HepG2 (cell line): ENCODE results near the gene BCL2L2. TPM values are rescaled to one million over a fixed set of nuclear protein-coding genes. Genes with fewer than 3 reads are reported as not detected.

ENCODE experiments used
- KLF11 ChIP-seq: IDR thresholded peaks from 2 replicates; pipeline ENCODE4 v1.6.1; 2016; ENCODE audit warnings: missing compliant biosample characterization
- MED1 ChIP-seq: sonication (generic); formaldehyde crosslinking; IDR thresholded peaks from 2 replicates; pipeline ENCODE4 v1.4.0; 2020; ENCODE audit warnings: missing genetic modification reagents
- NCOA2 ChIP-seq: sonication (generic); formaldehyde crosslinking; IDR thresholded peaks from 2 replicates; pipeline ENCODE4 v1.8.0; 2022; ENCODE audit warnings: inconsistent platforms
- RXRA ChIP-seq: sonication (generic); formaldehyde crosslinking; IDR thresholded peaks from 2 replicates; pipeline ENCODE4 v1.5.1; 2020; ENCODE audit warnings: missing genetic modification reagents
- SAP130 ChIP-seq: IDR thresholded peaks from 2 replicates; pipeline ENCODE4 v1.6.1; 2016; ENCODE audit warnings: low read depth
- SYNCRIP ChIP-seq: fragments of 200-400 bp; formaldehyde crosslinking; IDR thresholded peaks from 2 replicates; pipeline ENCODE4 v1.6.1; 2018; ENCODE audit warnings: mild to moderate bottlenecking, low read depth, low read length; ENCODE audit not compliant: insufficient read depth
- ZBTB21 ChIP-seq: sonication (generic); formaldehyde crosslinking; IDR thresholded peaks from 2 replicates; pipeline ENCODE4 v1.4.0; 2020; ENCODE audit warnings: missing genetic modification reagents
- ZFP82 ChIP-seq: sonication (generic); formaldehyde crosslinking; IDR thresholded peaks from 2 replicates; pipeline ENCODE4 v1.5.1; 2020; ENCODE audit warnings: mild to moderate bottlenecking, missing genetic modification reagents, borderline replicate concordance
- ZHX2 ChIP-seq, 2 experiments: sonication (generic) in 1 of 2; formaldehyde crosslinking in 1 of 2; IDR thresholded peaks; 2 replicates each; pipeline versions ENCODE4 v1.6.1 to v1.9.0; 2014 to 2022; ENCODE audit warnings: antibody characterized with exemption in 1 of 2, borderline replicate concordance in 1 of 2, inconsistent platforms in 1 of 2, low read depth in 1 of 2, missing genetic modification reagents in 1 of 2
- ZMYM3 ChIP-seq: sonication (generic); formaldehyde crosslinking; IDR thresholded peaks from 2 replicates; pipeline ENCODE4 v1.5.1; 2020; ENCODE audit warnings: mild to moderate bottlenecking, missing genetic modification reagents
- ZNF296 ChIP-seq: sonication (generic); formaldehyde crosslinking; conservative IDR thresholded peaks from 2 replicates; pipeline ENCODE4 v1.5.0; 2020; ENCODE audit warnings: mild to moderate bottlenecking, missing genetic modification reagents
- ZNF616 ChIP-seq: sonication (generic); formaldehyde crosslinking; IDR thresholded peaks from 2 replicates; pipeline ENCODE4 v1.5.0; 2020; ENCODE audit warnings: low read depth, mild to moderate bottlenecking, missing genetic modification reagents
- polyA plus RNA-seq, 8 experiments: library from polyadenylated mRNA; depleted of rRNA in 3 of 8; stranded (reverse) in 7 of 8; unstranded in 1 of 8; fragments of >200 nt; fragmentation: Illumina TruSeq in 4 of 8; extraction: Trizol in 4 of 8; gene quantifications; 2 replicates each; pipeline versions ENCODE4 v1.2.1 to v1.2.3, GENCODE V29; 2011 to 2016; ENCODE audit warnings: low read depth in 4 of 8, missing spikeins in 1 of 8, mixed read lengths in 1 of 8; ENCODE audit not compliant: insufficient read depth in 1 of 8
- total RNA-seq, 5 experiments: library from RNA; depleted of rRNA; stranded (reverse); fragments of >200 nt; fragmentation: Illumina TruSeq; extraction: Trizol; gene quantifications; 2 replicates each; pipeline ENCODE4 v1.2.3, GENCODE V29; 2016; ENCODE audit warnings: low read depth in 1 of 5
- TF ChIP-seq, protein P1 (sequence below): sonication (generic); formaldehyde crosslinking; IDR thresholded peaks from 2 replicates; pipeline ENCODE4 v1.5.1; 2020; ENCODE audit warnings: missing genetic modification reagents, mild to moderate bottlenecking, borderline replicate concordance
- TF ChIP-seq, protein P2 (sequence below): sonication (generic); formaldehyde crosslinking; IDR thresholded peaks from 2 replicates; pipeline ENCODE4 v1.9.0; 2022; ENCODE audit warnings: missing genetic modification reagents, mild to moderate bottlenecking, borderline replicate concordance
- TF ChIP-seq, protein P3 (sequence below): sonication (generic); formaldehyde crosslinking; IDR thresholded peaks from 2 replicates; pipeline ENCODE4 v1.8.0; 2022; ENCODE audit warnings: mild to moderate bottlenecking, missing genetic modification reagents, borderline replicate concordance

The BCL2L2 gene
- total and polyA plus RNA-seq, 2 of the 13 experiments (the other 11 are each of a cell fraction or from before 2014, with no cell fraction given): 28.1 to 49.8 TPM

DNA sequence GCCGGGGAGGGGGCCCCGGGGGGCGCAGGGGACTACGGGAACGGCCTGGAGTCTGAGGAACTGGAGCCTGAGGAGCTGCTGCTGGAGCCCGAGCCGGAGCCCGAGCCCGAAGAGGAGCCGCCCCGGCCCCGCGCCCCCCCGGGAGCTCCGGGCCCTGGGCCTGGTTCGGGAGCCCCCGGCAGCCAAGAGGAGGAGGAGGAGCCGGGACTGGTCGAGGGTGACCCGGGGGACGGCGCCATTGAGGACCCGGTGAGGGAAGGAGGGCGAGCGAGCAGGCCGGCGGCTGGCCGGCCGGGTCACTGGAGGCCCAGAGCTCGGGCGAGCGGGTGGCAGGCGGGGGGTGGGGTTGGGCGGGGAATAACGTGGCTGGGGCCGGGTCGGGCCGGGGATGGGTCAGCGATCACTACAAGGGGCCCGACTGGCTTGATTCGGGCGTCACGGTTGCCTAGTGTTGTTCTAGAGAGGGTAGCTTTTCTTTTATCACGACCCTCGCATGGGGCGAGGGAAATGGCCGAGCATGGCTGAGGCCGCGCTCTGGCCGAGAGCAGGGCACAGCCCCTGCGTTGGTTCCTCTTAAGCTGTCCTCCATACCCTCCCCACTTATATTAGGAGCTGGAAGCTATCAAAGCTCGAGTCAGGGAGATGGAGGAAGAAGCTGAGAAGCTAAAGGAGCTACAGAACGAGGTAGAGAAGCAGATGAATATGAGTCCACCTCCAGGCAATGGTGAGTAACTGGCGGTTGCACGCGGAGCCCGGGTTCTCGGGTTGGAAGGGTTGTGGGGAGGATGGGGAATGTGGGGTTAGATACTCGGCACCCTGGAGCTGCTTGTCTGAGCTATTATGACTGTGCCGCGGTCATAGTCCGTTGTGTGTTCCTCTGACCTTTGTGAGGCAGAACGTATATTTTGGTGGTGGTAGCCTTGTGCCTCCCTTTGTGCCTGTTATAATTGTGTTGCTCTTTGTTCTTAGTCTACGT, 15.2 kb downstream of the BCL2L2 start (continued):
- TF ChIP-seq, protein P1, sequence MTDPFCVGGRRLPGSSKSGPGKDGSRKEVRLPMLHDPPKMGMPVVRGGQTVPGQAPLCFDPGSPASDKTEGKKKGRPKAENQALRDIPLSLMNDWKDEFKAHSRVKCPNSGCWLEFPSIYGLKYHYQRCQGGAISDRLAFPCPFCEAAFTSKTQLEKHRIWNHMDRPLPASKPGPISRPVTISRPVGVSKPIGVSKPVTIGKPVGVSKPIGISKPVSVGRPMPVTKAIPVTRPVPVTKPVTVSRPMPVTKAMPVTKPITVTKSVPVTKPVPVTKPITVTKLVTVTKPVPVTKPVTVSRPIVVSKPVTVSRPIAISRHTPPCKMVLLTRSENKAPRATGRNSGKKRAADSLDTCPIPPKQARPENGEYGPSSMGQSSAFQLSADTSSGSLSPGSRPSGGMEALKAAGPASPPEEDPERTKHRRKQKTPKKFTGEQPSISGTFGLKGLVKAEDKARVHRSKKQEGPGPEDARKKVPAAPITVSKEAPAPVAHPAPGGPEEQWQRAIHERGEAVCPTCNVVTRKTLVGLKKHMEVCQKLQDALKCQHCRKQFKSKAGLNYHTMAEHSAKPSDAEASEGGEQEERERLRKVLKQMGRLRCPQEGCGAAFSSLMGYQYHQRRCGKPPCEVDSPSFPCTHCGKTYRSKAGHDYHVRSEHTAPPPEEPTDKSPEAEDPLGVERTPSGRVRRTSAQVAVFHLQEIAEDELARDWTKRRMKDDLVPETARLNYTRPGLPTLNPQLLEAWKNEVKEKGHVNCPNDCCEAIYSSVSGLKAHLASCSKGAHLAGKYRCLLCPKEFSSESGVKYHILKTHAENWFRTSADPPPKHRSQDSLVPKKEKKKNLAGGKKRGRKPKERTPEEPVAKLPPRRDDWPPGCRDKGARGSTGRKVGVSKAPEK: peak; percentile 90; the same call in 1 of the 2 replicates
- TF ChIP-seq ZNF616 (0 out of 2 replicates have a peak, but pooled peaks have one; percentile 45), KLF11 (CRISPR knock-in tag) (0 out of 2 replicates have a peak, but pooled peaks have one; percentile 61), ZMYM3 (CRISPR knock-in tag) (peak; percentile 48), ZNF296 (no peak), ZFP82 (CRISPR knock-in tag) (peak; percentile 63; the same call in 1 of the 2 replicates), SAP130 (peak; percentile 80), SYNCRIP (no peak), NCOA2 (CRISPR knock-in tag) (no peak; the same call in 1 of the 2 replicates), MED1 (CRISPR knock-in tag) (peak; percentile 27), ZBTB21 (CRISPR knock-in tag) (no peak), RXRA (peak; percentile 70), ZHX2 (IDR thresholded peaks at IDR 0.05; ENCODE audit: low read depth) (no peak), ZHX2 (CRISPR knock-in tag; IDR thresholded peaks at IDR 0.05; ENCODE audit: borderline replicate concordance) (peak; percentile 38; the same call in 1 of the 2 replicates)
- TF ChIP-seq, protein P2, sequence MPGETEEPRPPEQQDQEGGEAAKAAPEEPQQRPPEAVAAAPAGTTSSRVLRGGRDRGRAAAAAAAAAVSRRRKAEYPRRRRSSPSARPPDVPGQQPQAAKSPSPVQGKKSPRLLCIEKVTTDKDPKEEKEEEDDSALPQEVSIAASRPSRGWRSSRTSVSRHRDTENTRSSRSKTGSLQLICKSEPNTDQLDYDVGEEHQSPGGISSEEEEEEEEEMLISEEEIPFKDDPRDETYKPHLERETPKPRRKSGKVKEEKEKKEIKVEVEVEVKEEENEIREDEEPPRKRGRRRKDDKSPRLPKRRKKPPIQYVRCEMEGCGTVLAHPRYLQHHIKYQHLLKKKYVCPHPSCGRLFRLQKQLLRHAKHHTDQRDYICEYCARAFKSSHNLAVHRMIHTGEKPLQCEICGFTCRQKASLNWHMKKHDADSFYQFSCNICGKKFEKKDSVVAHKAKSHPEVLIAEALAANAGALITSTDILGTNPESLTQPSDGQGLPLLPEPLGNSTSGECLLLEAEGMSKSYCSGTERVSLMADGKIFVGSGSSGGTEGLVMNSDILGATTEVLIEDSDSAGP (CRISPR knock-in tag): no peak; the same call in none of the 2 replicates
- TF ChIP-seq, protein P3, sequence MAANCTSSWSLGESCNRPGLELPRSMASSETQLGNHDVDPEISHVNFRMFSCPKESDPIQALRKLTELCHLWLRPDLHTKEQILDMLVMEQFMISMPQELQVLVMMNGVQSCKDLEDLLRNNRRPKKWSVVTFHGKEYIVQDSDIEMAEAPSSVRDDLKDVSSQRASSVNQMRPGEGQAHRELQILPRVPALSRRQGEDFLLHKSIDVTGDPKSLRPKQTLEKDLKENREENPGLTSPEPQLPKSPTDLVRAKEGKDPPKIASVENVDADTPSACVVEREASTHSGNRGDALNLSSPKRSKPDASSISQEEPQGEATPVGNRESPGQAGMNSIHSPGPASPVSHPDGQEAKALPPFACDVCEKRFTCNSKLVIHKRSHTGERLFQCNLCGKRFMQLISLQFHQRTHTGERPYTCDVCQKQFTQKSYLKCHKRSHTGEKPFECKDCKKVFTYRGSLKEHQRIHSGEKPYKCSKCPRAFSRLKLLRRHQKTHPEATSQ: no peak; the same call in 1 of the 2 replicates
